H9 (cell line): Measurements from ENCODE around the gene NPB. TPM values are rescaled to one million over a fixed set of nuclear protein-coding genes. Genes with fewer than 3 reads are reported as not detected.

Experiments used
- DNase-seq: peaks from one replicate; pipeline ENCODE4 v3.0.0-alpha.2; 2017
- H2AFZ ChIP-seq: one replicate; pipeline ENCODE4 v1.6.1; 2013; ENCODE audit warnings: mild to moderate bottlenecking, low read length, control low read depth, moderate library complexity
- H2AK5ac ChIP-seq: 2 replicates; pipeline ENCODE4 v1.6.1; 2013; ENCODE audit warnings: low read length, control low read depth, mixed read lengths; ENCODE audit not compliant: insufficient read length
- H2BK120ac ChIP-seq: one replicate; pipeline ENCODE4 v1.6.1; 2013; ENCODE audit warnings: low read depth, mild to moderate bottlenecking, low read length, control low read depth, inconsistent platforms; ENCODE audit not compliant: poor library complexity, severe bottlenecking
- H2BK12ac ChIP-seq: 2 replicates; pipeline ENCODE4 v1.6.1; 2013; ENCODE audit warnings: low read length, control low read depth, mixed read lengths, low read depth; ENCODE audit not compliant: insufficient read length
- H2BK15ac ChIP-seq: 2 replicates; pipeline ENCODE4 v1.6.1; 2013; ENCODE audit warnings: low read depth, low read length, control low read depth
- H2BK20ac ChIP-seq: one replicate; pipeline ENCODE4 v1.6.1; 2013; ENCODE audit warnings: low read depth, mild to moderate bottlenecking, low read length, control low read depth, inconsistent platforms; ENCODE audit not compliant: poor library complexity, severe bottlenecking
- H2BK5ac ChIP-seq: 2 replicates; pipeline ENCODE4 v1.6.1; 2013; ENCODE audit warnings: low read length, control low read depth, mixed read lengths; ENCODE audit not compliant: insufficient read length
- H3K14ac ChIP-seq: 2 replicates; pipeline ENCODE4 v1.6.1; 2013; ENCODE audit warnings: low read length, control low read depth; ENCODE audit not compliant: insufficient read depth
- H3K18ac ChIP-seq: 2 replicates; pipeline ENCODE4 v1.6.1; 2013; ENCODE audit warnings: low read depth, mild to moderate bottlenecking, mixed read lengths, low read length, control low read depth; ENCODE audit not compliant: insufficient read length
- H3K23ac ChIP-seq: 2 replicates; pipeline ENCODE4 v1.6.1; 2013; ENCODE audit warnings: low read length, control low read depth, mixed read lengths, low read depth; ENCODE audit not compliant: insufficient read length
- H3K23me2 ChIP-seq: 2 replicates; pipeline ENCODE4 v1.6.1; 2013; ENCODE audit warnings: low read depth, mild to moderate bottlenecking, mixed read lengths, low read length, control low read depth; ENCODE audit not compliant: insufficient read length, poor library complexity, severe bottlenecking
- H3K27ac ChIP-seq: 2 replicates; pipeline ENCODE4 v1.5.1; 2013; ENCODE audit warnings: low read length, control low read depth, mixed read lengths, low read depth; ENCODE audit not compliant: insufficient read length
- H3K27me3 ChIP-seq: 2 replicates; pipeline ENCODE4 v1.6.1; 2013; ENCODE audit warnings: low read length, control low read depth, inconsistent platforms; ENCODE audit not compliant: insufficient read depth
- H3K4ac ChIP-seq: 2 replicates; pipeline ENCODE4 v1.6.1; 2013; ENCODE audit warnings: low read depth, mild to moderate bottlenecking, control low read depth, inconsistent platforms, low read length, moderate library complexity
- H3K4me1 ChIP-seq: 2 replicates; pipeline ENCODE4 v1.6.1; 2013; ENCODE audit warnings: low read length, control low read depth, inconsistent platforms; ENCODE audit not compliant: insufficient read depth
- H3K4me2 ChIP-seq: 2 replicates; pipeline ENCODE4 v1.6.1; 2013; ENCODE audit warnings: low read length, control low read depth, mixed read lengths; ENCODE audit not compliant: insufficient read length, insufficient read depth
- H3K56ac ChIP-seq: 2 replicates; pipeline ENCODE4 v1.6.1; 2013; ENCODE audit warnings: low read depth, mild to moderate bottlenecking, mixed read lengths, low read length, control low read depth; ENCODE audit not compliant: insufficient read length
- H3K79me1 ChIP-seq: 2 replicates; pipeline ENCODE4 v1.6.1; 2013; ENCODE audit warnings: low read depth, mild to moderate bottlenecking, moderate library complexity, low read length, control low read depth, inconsistent platforms; ENCODE audit not compliant: insufficient read depth, poor library complexity, severe bottlenecking
- H3K79me2 ChIP-seq: 2 replicates; pipeline ENCODE4 v1.6.1; 2013; ENCODE audit warnings: low read length, control low read depth, inconsistent platforms; ENCODE audit not compliant: insufficient read depth
- H3K9ac ChIP-seq: 2 replicates; pipeline ENCODE4 v1.6.1; 2013; ENCODE audit warnings: low read length, control low read depth, mixed read lengths; ENCODE audit not compliant: insufficient read length; ENCODE audit errors: extremely low read depth
- H3K9me3 ChIP-seq: one replicate; pipeline ENCODE4 v1.6.1; 2013; ENCODE audit warnings: low read depth, low read length, inconsistent platforms; ENCODE audit not compliant: control insufficient read depth
- H3T11ph ChIP-seq: one replicate; pipeline ENCODE4 v1.6.1; 2013; ENCODE audit warnings: mild to moderate bottlenecking, low read length, control low read depth, inconsistent platforms
- H4K20me1 ChIP-seq: one replicate; pipeline ENCODE4 v1.6.1; 2013; ENCODE audit not compliant: control insufficient read depth, insufficient read length, insufficient read depth
- H4K5ac ChIP-seq: 2 replicates; pipeline ENCODE4 v1.6.1; 2013; ENCODE audit warnings: low read depth, mild to moderate bottlenecking, mixed read lengths, low read length, control low read depth; ENCODE audit not compliant: insufficient read length
- H4K8ac ChIP-seq: replicated peaks from 2 replicates; pipeline ENCODE4 v1.6.1; 2013; ENCODE audit warnings: low read length, control low read depth, mixed read lengths, low read depth; ENCODE audit not compliant: insufficient read length
- H4K91ac ChIP-seq: 2 replicates; pipeline ENCODE4 v1.6.1; 2013; ENCODE audit warnings: low read depth, mild to moderate bottlenecking, moderate library complexity, mixed read lengths, low read length, control low read depth; ENCODE audit not compliant: insufficient read length
- H3K27ac Mint-ChIP-seq, 3 experiments: 2 replicates in 2 of 3; 3 replicates in 1 of 3; pipeline ENCODE4 v1.8.0; 2020 to 2021; ENCODE audit warnings: mixed read lengths in 3 of 3, mild to moderate bottlenecking in 1 of 3, moderate library complexity in 1 of 3
- H3K27me3 Mint-ChIP-seq: 2 replicates; pipeline ENCODE4 v1.8.0; 2021; ENCODE audit warnings: low read depth, mild to moderate bottlenecking, moderate library complexity, mixed read lengths
- H3K36me3 Mint-ChIP-seq, 3 experiments: 2 replicates in 2 of 3; 3 replicates in 1 of 3; pipeline ENCODE4 v1.8.0; 2020 to 2021; ENCODE audit warnings: low read depth in 3 of 3, mixed read lengths in 3 of 3; ENCODE audit not compliant: insufficient read depth in 1 of 3
- H3K4me1 Mint-ChIP-seq, 2 experiments: 2 replicates each; pipeline ENCODE4 v1.8.0; 2020; ENCODE audit warnings: mixed read lengths in 2 of 2
- H3K4me3 Mint-ChIP-seq, 2 experiments: 2 replicates in 1 of 2; 3 replicates in 1 of 2; pipeline ENCODE4 v1.8.0; 2020 to 2021; ENCODE audit warnings: mild to moderate bottlenecking in 2 of 2, mixed read lengths in 2 of 2, moderate library complexity in 1 of 2
- H3K9me3 Mint-ChIP-seq, 2 experiments: 2 replicates in 1 of 2; 3 replicates in 1 of 2; pipeline ENCODE4 v1.8.0; 2020; ENCODE audit warnings: mild to moderate bottlenecking in 2 of 2, mixed read lengths in 2 of 2, moderate library complexity in 1 of 2
- WGBS: extraction: QIAGEN DNeasy Blood & Tissue Kit; methylation state at CpG from one replicate; pipeline ENCODE4 v1.1.7; 2013; ENCODE audit warnings: missing lambda C conversion rate, low lambda C conversion rate, mixed read lengths; ENCODE audit not compliant: insufficient read length; ENCODE audit errors: extremely low coverage; 5-methylcytosine and 5-hydroxymethylcytosine counted together
- total RNA-seq: library from RNA; stranded (reverse); gene quantifications from 2 replicates; pipeline ENCODE4 v1.2.1, GENCODE V29; 2021
- TF ChIP-seq, protein P1 (sequence below): fragments of 200-600 bp; sonication (generic); conservative IDR thresholded peaks from 3 replicates; pipeline ENCODE4 v1.8.0; 2021; ENCODE audit warnings: antibody characterized with exemption, mild to moderate bottlenecking

The NPB gene
- total RNA-seq, 1 experiment from 2014 or later, result 2.1 TPM

GRCh38 chr17:81915331-81915730 lies 13.3 kb downstream of the NPB start:
- Mint-ChIP-seq H3K4me1 (peaks cover 11 to 16% of the 10 kb centered on the region in 2 experiments), H3K4me3 (no peak overlapping the region), H3K9me3 (no peaks in the 10 kb centered on the region; a peak in 1 of 5 replicates), H3K27me3 (no peaks in the 10 kb centered on the region), H3K27ac (no peak overlapping the region), H3K36me3 (peaks cover 17 to 46% (median 44%) of the 10 kb centered on the region in 3 experiments; a peak in 6 of 7 replicates)
- Histone ChIP-seq H3T11ph (no peak overlapping the region), H2BK5ac (no peak overlapping the region), H3K23me2 (peaks cover 10% of the 10 kb centered on the region), H3K4me1 (no peaks in the 10 kb centered on the region), H2AK5ac (no peak overlapping the region), H3K9me3 (no peaks in the 10 kb centered on the region), H3K79me1 (no peaks in the 10 kb centered on the region), H3K56ac (no peak overlapping the region), H4K91ac (no peak overlapping the region), H3K18ac (no peak overlapping the region), H4K20me1 (no peaks in the 10 kb centered on the region), H3K4me2 (no peak overlapping the region), H3K27ac (no peak overlapping the region), H3K23ac (no peak overlapping the region), H3K27me3 (no peaks in the 10 kb centered on the region), H2BK15ac (no peak overlapping the region), H3K79me2 (no peaks in the 10 kb centered on the region; the same call in 1 of the 2 replicates), H3K9ac (no peak overlapping the region), H3K14ac (no peak overlapping the region), H2BK20ac (no peak overlapping the region), H3K4ac (no peak overlapping the region), H2BK120ac (no peak overlapping the region), H4K8ac (no peak overlapping the region), H2AFZ (no peak overlapping the region), H2BK12ac (no peak overlapping the region), H4K5ac (no peak overlapping the region)
- TF ChIP-seq, protein P1, sequence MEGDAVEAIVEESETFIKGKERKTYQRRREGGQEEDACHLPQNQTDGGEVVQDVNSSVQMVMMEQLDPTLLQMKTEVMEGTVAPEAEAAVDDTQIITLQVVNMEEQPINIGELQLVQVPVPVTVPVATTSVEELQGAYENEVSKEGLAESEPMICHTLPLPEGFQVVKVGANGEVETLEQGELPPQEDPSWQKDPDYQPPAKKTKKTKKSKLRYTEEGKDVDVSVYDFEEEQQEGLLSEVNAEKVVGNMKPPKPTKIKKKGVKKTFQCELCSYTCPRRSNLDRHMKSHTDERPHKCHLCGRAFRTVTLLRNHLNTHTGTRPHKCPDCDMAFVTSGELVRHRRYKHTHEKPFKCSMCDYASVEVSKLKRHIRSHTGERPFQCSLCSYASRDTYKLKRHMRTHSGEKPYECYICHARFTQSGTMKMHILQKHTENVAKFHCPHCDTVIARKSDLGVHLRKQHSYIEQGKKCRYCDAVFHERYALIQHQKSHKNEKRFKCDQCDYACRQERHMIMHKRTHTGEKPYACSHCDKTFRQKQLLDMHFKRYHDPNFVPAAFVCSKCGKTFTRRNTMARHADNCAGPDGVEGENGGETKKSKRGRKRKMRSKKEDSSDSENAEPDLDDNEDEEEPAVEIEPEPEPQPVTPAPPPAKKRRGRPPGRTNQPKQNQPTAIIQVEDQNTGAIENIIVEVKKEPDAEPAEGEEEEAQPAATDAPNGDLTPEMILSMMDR, result no peak
- DNase-seq, result no peak
- no CpG with 5 or more reads among the region's 12 CpGs for WGBS
